Vein endothelial cell (primary cell): ENCODE data around the gene C8B. TPM values are rescaled to one million over a fixed set of nuclear protein-coding genes. Genes with fewer than 3 reads are reported as not detected.

Source experiments
- total RNA-seq: library from RNA; depleted of rRNA; stranded (reverse); fragments of >200 nt; gene quantifications from 2 replicates; pipeline ENCODE4 v1.2.3, GENCODE V29; 2012

Gene C8B
- not detected in 2 replicates for total RNA-seq

DNA sequence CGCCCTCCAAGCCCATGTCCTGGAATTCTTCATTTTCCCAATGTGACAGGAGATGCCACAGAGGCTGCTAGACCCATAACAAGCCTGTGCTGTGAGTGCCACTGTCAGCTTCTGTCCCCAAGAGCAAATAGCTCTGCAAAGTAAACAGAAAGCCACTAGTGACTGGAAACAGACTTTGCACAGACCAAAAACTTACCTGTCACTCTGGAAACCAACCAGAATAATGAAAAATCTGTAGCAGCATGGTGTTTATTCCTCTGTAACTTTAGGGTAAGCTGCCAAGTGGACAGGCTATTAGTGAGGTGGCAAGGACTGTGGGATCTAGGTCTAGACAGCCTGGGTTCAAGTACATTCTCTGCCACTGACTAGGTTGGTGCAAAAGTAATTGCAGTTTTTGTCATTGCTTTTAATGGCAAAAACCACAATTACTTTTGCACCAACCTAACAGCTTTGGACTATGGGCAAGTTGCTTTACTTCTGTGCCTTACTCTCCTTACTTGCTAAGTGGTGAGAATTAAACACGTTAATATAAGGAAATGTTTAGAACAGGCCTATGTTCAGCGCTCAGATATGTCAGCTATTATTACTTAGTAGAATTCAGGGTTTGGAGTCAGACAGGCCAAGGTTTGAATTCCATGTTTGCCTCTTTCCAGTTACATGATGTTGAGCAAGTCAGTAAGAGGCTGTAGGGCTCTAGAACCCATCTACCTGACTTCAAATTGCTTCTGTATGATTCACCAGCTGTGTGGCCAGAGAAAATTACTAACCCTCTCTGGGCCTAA is at the start of gene C8B:
TSS of gene C8B (minus strand) at position 100 of the 782 bp plus-strand sequence. CDS start at position 33, 67 bp downstream.

Other genes with a start within 250 kb of the C8B start
- gene FYB2, start 146.6 kb downstream of the C8B start, total RNA-seq: not detected in 2 replicates
- gene C8A, start 111.2 kb downstream of the C8B start, total RNA-seq: not detected in 2 replicates